ENCODE data around the gene FAM241B. TPM values are rescaled to one million over a fixed set of nuclear protein-coding genes. Genes with fewer than 3 reads are reported as not detected.

FAM241B gene
- total and polyA plus RNA-seq, 2 experiments from 2014 or later = 13.7 to 45.3 TPM

DNA sequence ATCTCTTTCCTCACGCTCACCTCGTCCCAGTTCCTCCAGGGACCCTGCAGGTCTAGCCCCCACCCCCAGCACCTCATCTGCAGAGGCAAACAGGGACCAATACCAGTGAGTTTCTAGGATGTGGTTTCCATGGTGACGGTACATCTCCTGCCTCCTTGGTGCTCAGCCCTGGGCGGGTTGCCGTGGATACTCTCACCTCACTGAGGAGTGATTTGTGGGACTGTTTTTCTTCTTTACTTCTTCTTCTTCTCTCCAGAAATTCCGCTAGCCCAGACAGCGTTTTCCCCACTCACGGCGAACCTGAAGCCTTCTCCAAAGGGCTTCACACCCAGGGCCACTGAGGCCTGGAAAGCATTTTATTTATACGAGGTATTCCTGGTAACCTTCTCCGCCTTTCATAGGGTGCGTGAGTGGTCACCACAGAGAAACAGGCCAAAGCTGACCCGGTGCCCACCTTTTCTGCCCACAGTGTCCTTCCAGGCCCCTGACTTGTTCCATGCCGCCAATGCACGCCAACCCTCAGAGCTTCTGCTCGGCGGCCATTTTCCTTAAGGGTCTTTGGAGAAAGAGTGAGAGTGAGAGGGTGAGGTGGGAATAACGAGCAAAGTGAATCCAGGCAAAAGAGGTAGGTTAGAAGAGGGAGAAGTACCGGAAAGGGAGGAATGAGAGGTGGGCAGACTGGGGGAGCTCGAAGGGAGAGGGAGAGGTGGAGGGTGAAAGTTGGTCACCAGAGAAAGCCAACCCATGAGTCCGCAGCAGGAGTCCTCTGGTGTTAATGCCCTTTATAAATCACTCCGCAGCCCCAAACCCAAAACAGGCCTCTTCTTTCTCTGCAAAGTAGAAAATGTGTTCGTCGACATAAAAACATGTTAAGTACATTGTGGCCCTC lies 15.5 kb downstream of the FAM241B start:
- no peak for DNase-seq (ENCODE audit: low read depth in 1 of 2, low spot score in 1 of 2)
- H3K27ac ChIP-seq = peak overlapping the region; percentile 71
- peaks cover 31% of the 10 kb centered on the region for H3K4me1 ChIP-seq (ENCODE audit: low read depth)

GRCh38 chr10:69646185-69647060 lies 16.4 kb downstream of the FAM241B start:
- H3K9me3 ChIP-seq (ENCODE audit: low read depth) = no peaks in the 10 kb centered on the region
- H3K4me1 ChIP-seq (ENCODE audit: low read depth) = peaks cover 35% of the 10 kb centered on the region
- peak overlapping the region; percentile 71 for H3K27ac ChIP-seq
- DNase-seq (ENCODE audit: low read depth in 1 of 2, low spot score in 1 of 2) = peak in 1 of 2 donors; percentile 74
- no peak overlapping the region for H3K4me3 ChIP-seq
- H3K36me3 ChIP-seq = no peaks in the 10 kb centered on the region
- no peak for TF ChIP-seq CTCF (IDR thresholded peaks at IDR 0.05; ENCODE audit: low read depth, low read length)
- H3K27me3 ChIP-seq = no peaks in the 10 kb centered on the region

More for the DNA sequence above, 15.5 kb downstream of the FAM241B start:
- Histone ChIP-seq H3K4me3 (no peak overlapping the region), H3K36me3 (no peaks in the 10 kb centered on the region), H3K27me3 (no peaks in the 10 kb centered on the region), H3K9me3 (ENCODE audit: low read depth) (no peaks in the 10 kb centered on the region)
- TF ChIP-seq CTCF (IDR thresholded peaks at IDR 0.05; ENCODE audit: low read depth, low read length) = no peak

- no peak for TF ChIP-seq CTCF (IDR thresholded peaks at IDR 0.05; ENCODE audit: low read depth, low read length)
- no peak overlapping the region for H3K4me3 ChIP-seq
- no peaks in the 10 kb centered on the region for H3K27me3 ChIP-seq
- peak overlapping the region; percentile 31 for H3K27ac ChIP-seq
- no peaks in the 10 kb centered on the region for H3K36me3 ChIP-seq
- H3K9me3 ChIP-seq (ENCODE audit: low read depth) = no peaks in the 10 kb centered on the region
- H3K4me1 ChIP-seq (ENCODE audit: low read depth) = peaks cover 42% of the 10 kb centered on the region
- DNase-seq (ENCODE audit: low read depth in 1 of 2, low spot score in 1 of 2) = no peak
Observed at GRCh38 chr10:69647126-69647525, 17.1 kb downstream of the FAM241B start.

DNA sequence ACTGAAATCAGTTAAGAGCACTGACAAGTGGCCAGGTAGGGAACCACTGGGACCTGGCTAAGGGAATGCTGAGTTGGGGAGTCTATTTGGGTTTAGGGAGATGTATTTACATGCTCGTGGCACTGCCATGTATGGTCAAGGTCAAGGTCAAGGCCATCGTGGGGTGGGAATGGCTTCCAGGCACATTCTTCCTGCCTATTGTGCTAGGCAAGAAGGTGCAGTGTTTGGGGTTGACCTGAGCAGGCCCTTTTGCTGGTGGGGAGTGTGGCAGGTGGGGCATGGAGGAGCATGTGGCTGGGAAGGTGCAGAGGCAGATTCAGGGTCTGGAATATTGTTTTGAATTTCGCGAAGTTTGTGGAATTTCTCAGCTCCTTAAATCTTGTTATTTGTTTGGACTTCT lies 17.8 kb downstream of the FAM241B start:
- Histone ChIP-seq H3K9me3 (ENCODE audit: low read depth) (no peaks in the 10 kb centered on the region), H3K4me3 (no peak overlapping the region), H3K27ac (peak overlapping the region; percentile 31), H3K27me3 (no peaks in the 10 kb centered on the region), H3K36me3 (no peaks in the 10 kb centered on the region), H3K4me1 (ENCODE audit: low read depth) (peaks cover 49% of the 10 kb centered on the region)
- no peak for TF ChIP-seq CTCF (IDR thresholded peaks at IDR 0.05; ENCODE audit: low read depth, low read length)
- no peak for DNase-seq (ENCODE audit: low read depth in 1 of 2, low spot score in 1 of 2)

- DNase-seq (ENCODE audit: low read depth in 1 of 2, low spot score in 1 of 2) = no peak
- Histone ChIP-seq H3K9me3 (ENCODE audit: low read depth) (no peaks in the 10 kb centered on the region), H3K4me3 (no peak overlapping the region), H3K27me3 (no peaks in the 10 kb centered on the region), H3K4me1 (ENCODE audit: low read depth) (peaks cover 49% of the 10 kb centered on the region), H3K27ac (peak overlapping the region; percentile 31), H3K36me3 (no peaks in the 10 kb centered on the region)
- no peak for TF ChIP-seq CTCF (IDR thresholded peaks at IDR 0.05; ENCODE audit: low read depth, low read length)
Observed at GRCh38 chr10:69648461-69648860, 18.4 kb downstream of the FAM241B start.
